ENCODE measurements around the gene D2HGDH. TPM values are rescaled to one million over a fixed set of nuclear protein-coding genes. Genes with fewer than 3 reads are reported as not detected.
"Not testable (repeated sequence)": the region's sequence is repeated elsewhere in the genome, so short reads cannot be mapped to it uniquely, and the experiment has no call there.

D2HGDH gene
- polyA plus RNA-seq, 1 experiment, result 16.1 TPM

- CTCF ChIA-PET, result interaction anchor here (1.2 kb wide), 1 partner anchor 18 kb away, joined by 3 read pairs; no protein-coding TSS in a partner anchor
- Histone ChIP-seq H3K27me3 (ENCODE audit: control insufficient read depth, insufficient read depth, low read length) (peaks cover 11% of the 10 kb centered on the region), H3K36me3 (ENCODE audit: control insufficient read depth, insufficient read depth, low read length) (no peaks in the 10 kb centered on the region), H3K4me3 (ENCODE audit: low read depth, low read length) (peak overlapping the region; percentile 33)
- DNase-seq (ENCODE audit: low read depth), result peak; percentile 1
- TF ChIP-seq CTCF (IDR thresholded peaks at IDR 0.05; ENCODE audit: insufficient read depth, low read depth, low read length), result no peak
- POLR2A ChIA-PET, result no interaction called here
These were observed 69.2 kb downstream of the D2HGDH start for GRCh38 chr2:241803387-241804325.

- Histone ChIP-seq H3K36me3 (ENCODE audit: control insufficient read depth, insufficient read depth, low read length) (no peaks in the 10 kb centered on the region), H3K27me3 (ENCODE audit: control insufficient read depth, insufficient read depth, low read length) (peaks cover 11% of the 10 kb centered on the region), H3K4me3 (ENCODE audit: low read depth, low read length) (no peak overlapping the region; the same call in 1 of the 2 replicates)
- ChIA-PET CTCF (interaction anchor here (1.2 kb wide), 1 partner anchor 19 kb away, joined by 3 read pairs; no protein-coding TSS in a partner anchor), POLR2A (no interaction called here)
- no peak for DNase-seq (ENCODE audit: low read depth)
- TF ChIP-seq CTCF (IDR thresholded peaks at IDR 0.05; ENCODE audit: insufficient read depth, low read depth, low read length), result no peak
These were observed 70.1 kb downstream of the D2HGDH start for GRCh38 chr2:241804326-241805229.

GRCh38 chr2:241806217-241806616 is 71.8 kb downstream of the D2HGDH start:
- POLR2A ChIA-PET; DNase-seq (ENCODE audit: low read depth); CTCF ChIA-PET; H3K4me3 ChIP-seq (ENCODE audit: low read depth, low read length); H3K36me3 ChIP-seq (ENCODE audit: control insufficient read depth, insufficient read depth, low read length): not testable (repeated sequence)
- peaks cover 11% of the 10 kb centered on the region for H3K27me3 ChIP-seq (ENCODE audit: control insufficient read depth, insufficient read depth, low read length)

GRCh38 chr2:241808051-241808720 is 73.8 kb downstream of the D2HGDH start:
- POLR2A ChIA-PET, result no interaction called here
- DNase-seq (ENCODE audit: low read depth), result no peak
- CTCF ChIA-PET, result interaction anchor here (0.6 kb wide), 1 partner anchor 44 kb away, joined by 3 read pairs; no protein-coding TSS in a partner anchor
- TF ChIP-seq CTCF (IDR thresholded peaks at IDR 0.05; ENCODE audit: insufficient read depth, low read depth, low read length), result no peak
- no peaks in the 10 kb centered on the region for H3K36me3 ChIP-seq (ENCODE audit: control insufficient read depth, insufficient read depth, low read length)
- no peak overlapping the region for H3K4me3 ChIP-seq (ENCODE audit: low read depth, low read length)
- peaks cover 7% of the 10 kb centered on the region for H3K27me3 ChIP-seq (ENCODE audit: control insufficient read depth, insufficient read depth, low read length)

GRCh38 chr2:241808721-241809382 is 74.4 kb downstream of the D2HGDH start, which contains the start of gene NEU4:
TSS of gene NEU4 (plus strand) at chr2:241809193. CDS start at chr2:241814485, 5,292 bp downstream.
- H3K36me3 ChIP-seq (ENCODE audit: control insufficient read depth, insufficient read depth, low read length), result no peaks in the 10 kb centered on the region
- POLR2A ChIA-PET, result no interaction called here
- TF ChIP-seq CTCF (IDR thresholded peaks at IDR 0.05; ENCODE audit: insufficient read depth, low read depth, low read length), result no peak
- no peak within 1 kb of the TSS for H3K4me3 ChIP-seq (ENCODE audit: low read depth, low read length)
- CTCF ChIA-PET, result interaction anchor here (0.6 kb wide), 1 partner anchor 44 kb away, joined by 3 read pairs; no protein-coding TSS in a partner anchor
- H3K27me3 ChIP-seq (ENCODE audit: control insufficient read depth, insufficient read depth, low read length), result peaks cover 7% of the 10 kb centered on the region
- DNase-seq (ENCODE audit: low read depth), result no peak

All from BJ (cell line).